ENCODE results near the gene ANKRD35. TPM values are rescaled to one million over a fixed set of nuclear protein-coding genes. Genes with fewer than 3 reads are reported as not detected.

The ANKRD35 gene
- total RNA-seq, 1 experiment from 2014 or later, result not detected

Other genes starting within 250 kb of the ANKRD35 start
- gene PDZK1, start 178.5 kb downstream of the ANKRD35 start, total RNA-seq (2014; rRNA removed; shearing (Covaris generic)), result 2.0 and 2.2 TPM in 2 replicates
- not detected in 2 replicates for gene CD160, start 166.4 kb downstream of the ANKRD35 start, total RNA-seq (2014; rRNA removed; shearing (Covaris generic))
- gene RNF115, start 61.8 kb downstream of the ANKRD35 start, total RNA-seq (2014; rRNA removed; shearing (Covaris generic)), result 19.9 and 23.1 TPM in 2 replicates
- 50.4 and 63.0 TPM in 2 replicates for gene POLR3C, start 61.7 kb downstream of the ANKRD35 start, total RNA-seq (2014; rRNA removed; shearing (Covaris generic))
- gene NUDT17, start 40.2 kb downstream of the ANKRD35 start, total RNA-seq (2014; rRNA removed; shearing (Covaris generic)), result 2.7 and 8.2 TPM in 2 replicates
- 13.3 and 18.3 TPM in 2 replicates for gene PIAS3, start 26.8 kb downstream of the ANKRD35 start, total RNA-seq (2014; rRNA removed; shearing (Covaris generic))
- 0.36 and 0.67 TPM in 2 replicates for gene ITGA10, start 24.2 kb upstream of the ANKRD35 start, total RNA-seq (2014; rRNA removed; shearing (Covaris generic))
- 40.8 and 41.8 TPM in 2 replicates for gene PEX11B, start 32.9 kb upstream of the ANKRD35 start, total RNA-seq (2014; rRNA removed; shearing (Covaris generic))
- gene RBM8A, start 41.6 kb upstream of the ANKRD35 start, total RNA-seq (2014; rRNA removed; shearing (Covaris generic)), result 461 and 485 TPM in 2 replicates
- 33.9 and 34.6 TPM in 2 replicates for gene LIX1L, start 72.2 kb upstream of the ANKRD35 start, total RNA-seq (2014; rRNA removed; shearing (Covaris generic))
- gene ANKRD34A, start 78.7 kb upstream of the ANKRD35 start, total RNA-seq (2014; rRNA removed; shearing (Covaris generic)), result 2.4 and 2.5 TPM in 2 replicates
- gene POLR3GL, start 78.8 kb upstream of the ANKRD35 start, total RNA-seq (2014; rRNA removed; shearing (Covaris generic)), result 21.0 and 24.0 TPM in 2 replicates
- gene TXNIP, start 110.7 kb upstream of the ANKRD35 start, total RNA-seq (2014; rRNA removed; shearing (Covaris generic)), result 14.1 and 14.4 TPM in 2 replicates
- not detected in 2 replicates for gene HJV, start 135.9 kb upstream of the ANKRD35 start, total RNA-seq (2014; rRNA removed; shearing (Covaris generic))